IMR-90 (cell line): ENCODE measurements around the gene RASGRP2.

ENCODE experiments used
- CTCF ChIP-seq: conservative IDR thresholded peaks from 2 replicates; pipeline ENCODE4 v1.5.1; 2012; ENCODE audit warnings: mild to moderate bottlenecking, low read depth, low read length, improper control_type of control experiment
- ELK1 ChIP-seq: fragments of 150-350 bp; IDR thresholded peaks from 2 replicates; pipeline ENCODE4 v1.6.1; 2016; ENCODE audit warnings: low read depth, mild to moderate bottlenecking, low read length, moderate library complexity, borderline replicate concordance
- MAZ ChIP-seq: IDR thresholded peaks from 2 replicates; pipeline ENCODE4 v1.6.1; 2012; ENCODE audit warnings: low read depth, mild to moderate bottlenecking, low read length, improper control_type of control experiment, moderate library complexity, borderline replicate concordance
- MXI1 ChIP-seq: IDR thresholded peaks from 2 replicates; pipeline ENCODE4 v1.6.1; 2012; ENCODE audit warnings: low read depth, mild to moderate bottlenecking, low read length, moderate library complexity, borderline replicate concordance
- POLR2A ChIP-seq: IDR thresholded peaks from 2 replicates; pipeline ENCODE4 v1.6.1; 2012; ENCODE audit warnings: mild to moderate bottlenecking, low read depth, low read length
- RAD21 ChIP-seq: IDR thresholded peaks from 2 replicates; pipeline ENCODE4 v1.6.1; 2012; ENCODE audit warnings: low read length, improper control_type of control experiment
- RFX5 ChIP-seq: IDR thresholded peaks from 2 replicates; pipeline ENCODE4 v1.8.0; 2012; ENCODE audit warnings: low read depth, mild to moderate bottlenecking, low read length, moderate library complexity
- USF2 ChIP-seq: fragments of 150-350 bp; IDR thresholded peaks from 2 replicates; pipeline ENCODE4 v1.6.1; 2017; ENCODE audit warnings: mild to moderate bottlenecking, antibody characterized with exemption, low read length, low read depth

DNA sequence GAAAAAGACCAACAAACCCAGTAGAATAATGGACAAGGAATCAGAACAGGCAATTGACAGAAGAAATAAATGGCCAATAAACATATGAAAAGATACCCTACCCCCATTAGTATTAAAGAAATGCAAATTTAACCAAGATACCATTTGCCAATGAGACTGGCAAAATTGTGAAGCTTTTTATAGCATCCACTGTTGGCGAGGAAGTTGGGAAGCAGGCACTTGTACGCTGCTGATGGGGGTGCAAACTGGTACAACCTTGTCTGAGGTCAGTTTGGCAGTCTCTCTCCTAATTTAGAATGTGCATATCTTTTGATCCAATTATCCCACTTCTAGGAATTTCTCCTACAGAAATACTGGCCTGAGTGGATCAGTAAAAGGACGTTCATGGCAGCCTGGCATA lies 12.3 kb downstream of the RASGRP2 start:
- no peak for TF ChIP-seq POLR2A
- TF ChIP-seq CTCF, result no peak
- TF ChIP-seq ELK1, result no peak
- TF ChIP-seq MXI1, result no peak
- TF ChIP-seq USF2, result no peak
- TF ChIP-seq RAD21, result no peak
- no peak for TF ChIP-seq MAZ
- no peak for TF ChIP-seq RFX5
